Ovary (tissue), 9 donors: ENCODE measurements around the gene ATAD2B. TPM values are rescaled to one million over a fixed set of nuclear protein-coding genes. Genes with fewer than 3 reads are reported as not detected.

ENCODE experiments used
- DNase-seq, 5 donors: peaks; one replicate each; pipeline ENCODE4 v3.0.0-alpha.2; 2019 to 2020
- H3K27ac ChIP-seq, 2 donors: fragments of 200-600 bp; one replicate each; pipeline versions ENCODE4 v1.5.1 to v1.8.0; 2019 to 2022
- H3K27me3 ChIP-seq: fragments of 200-600 bp; one replicate; pipeline ENCODE4 v1.8.0; 2022
- H3K36me3 ChIP-seq: fragments of 200-600 bp; sonication (generic); one replicate; pipeline ENCODE4 v1.5.1; 2019
- H3K4me1 ChIP-seq: one replicate; pipeline ENCODE4 v1.8.1; 2013; ENCODE audit warnings: mild to moderate bottlenecking, moderate library complexity; ENCODE audit not compliant: insufficient read depth
- H3K4me3 ChIP-seq: fragments of 200-600 bp; sonication (generic); one replicate; pipeline ENCODE4 v1.5.1; 2017
- H3K9me3 ChIP-seq, 2 donors: fragments of 200-600 bp in 1 of 2; sonication (generic) in 1 of 2; one replicate each; pipeline versions ENCODE4 v1.5.1 to v1.8.1; 2013 to 2019; ENCODE audit warnings: mild to moderate bottlenecking in 1 of 2, moderate library complexity in 1 of 2
- CTCF ChIP-seq, 3 donors: fragments of 450-650 bp in 2 of 3; fragments of 200-600 bp in 1 of 3; IDR thresholded peaks; one replicate each; pipeline versions ENCODE4 v1.5.1 to v1.8.0; 2016 to 2022; ENCODE audit warnings: antibody characterized with exemption in 3 of 3, mild to moderate bottlenecking in 1 of 3
- EP300 ChIP-seq: sonication (generic); formaldehyde crosslinking; IDR thresholded peaks from one replicate; pipeline ENCODE4 v1.6.1; 2017; ENCODE audit warnings: antibody characterized with exemption
- POLR2A ChIP-seq: fragments of 450-650 bp; IDR thresholded peaks from one replicate; pipeline ENCODE4 v1.6.1; 2017; ENCODE audit warnings: antibody characterized with exemption, mild to moderate bottlenecking, moderate library complexity
- WGBS, 3 donors: extraction: QIAGEN DNeasy Blood & Tissue Kit in 1 of 3; methylation state at CpG; one replicate each; pipeline versions ENCODE4 v1.1.5 to v1.1.7; 2013 to 2017; 5-methylcytosine and 5-hydroxymethylcytosine counted together
- intact Hi-C, 4 donors: fragments of 100-400 bp; cut with DNase I; formaldehyde crosslinking; loops; one replicate each; pipeline versions ENCODE4 v1.11.0 to v1.15.1; 2022 to 2023
- polyA plus RNA-seq, 2 donors: library from polyadenylated mRNA; stranded (reverse); fragments of 200-250 nt in 1 of 2; fragments of 350-450 nt in 1 of 2; fragmentation: Illumina TruSeq in 1 of 2; extraction: RNeasy Lipid Tissue Mini Kit (QIAGEN cat#74804) in 1 of 2; gene quantifications; one replicate each; pipeline ENCODE4 v1.2.3, GENCODE V29; 2013 to 2014
- total RNA-seq, 7 donors: library from RNA; depleted of rRNA in 2 of 7; stranded (reverse); fragments of >200 nt in 2 of 7; fragmentation: NEBNext Ultra II Directional in 3 of 7; extraction: Animal tissue kit (Norgen Biotek cat#: 25700) in 3 of 7; gene quantifications; one replicate each; pipeline versions ENCODE4 v1.1.0 to v1.2.4, GENCODE V29; 2016 to 2023
- donor health status: DM: no; HTN: no; CAD: no; lungs with moderate emphysema.
- donor health status: DM: no; HTN: no; CAD: no.
- donor health status: Bipolar disorder and iron deficiency.
- donor health status: DM: yes; HTN: yes; CAD: no.
- donor health status: DM: no; HTN: no; CAD: no.
- donor health status: DM: yes; HTN: yes; CAD: no.

ATAD2B gene
- total and polyA plus RNA-seq, 9 donors, result 4.5 to 29.6 (median 19.8) TPM

- intact Hi-C loops, result no loop called here
- no peaks in the 10 kb centered on the region for H3K27me3 ChIP-seq
- no peaks in the 10 kb centered on the region for H3K9me3 ChIP-seq
- no peak overlapping the region for H3K27ac ChIP-seq
- TF ChIP-seq POLR2A (no peak), EP300 (no peak), CTCF (IDR thresholded peaks at IDR 0.05) (no peak)
- no peak for DNase-seq
- WGBS, 3 donors, result 96 to 97% (median 97%) methylated on average over 7 of the region's 7 CpGs
- H3K4me3 ChIP-seq, result no peak overlapping the region
- no peaks in the 10 kb centered on the region for H3K4me1 ChIP-seq
- H3K36me3 ChIP-seq, result no peaks in the 10 kb centered on the region
Measured at GRCh38 chr2:23871206-23871605, 55.7 kb downstream of the ATAD2B start.

- no peaks in the 10 kb centered on the region for H3K36me3 ChIP-seq
Measured at GRCh38 chr2:23867449-23867848, 59.5 kb downstream of the ATAD2B start.

GRCh38 chr2:23862716-23863426 is 64.1 kb downstream of the ATAD2B start:
- TF ChIP-seq POLR2A (no peak), EP300 (no peak), CTCF (IDR thresholded peaks at IDR 0.05) (no peak)
- no peak overlapping the region for H3K4me3 ChIP-seq
- no peaks in the 10 kb centered on the region for H3K36me3 ChIP-seq
- DNase-seq, result no peak
- H3K27me3 ChIP-seq, result no peaks in the 10 kb centered on the region
- H3K9me3 ChIP-seq, result no peaks in the 10 kb centered on the region
- H3K27ac ChIP-seq, result no peak overlapping the region
- WGBS, 3 donors, result 93 to 95% (median 94%) methylated on average over 8 of the region's 8 CpGs
- intact Hi-C loops, result no loop called here
- no peaks in the 10 kb centered on the region for H3K4me1 ChIP-seq

More at GRCh38 chr2:23867449-23867848, 59.5 kb downstream of the ATAD2B start:
- H3K27me3 ChIP-seq, result no peaks in the 10 kb centered on the region
- H3K4me3 ChIP-seq, result no peak overlapping the region
- TF ChIP-seq EP300 (no peak), CTCF (IDR thresholded peaks at IDR 0.05) (no peak), POLR2A (no peak)
- no peak for DNase-seq
- intact Hi-C loops, result no loop called here
- no peaks in the 10 kb centered on the region for H3K4me1 ChIP-seq
- 94 to 97% (median 96%) methylated on average over 2 of the region's 2 CpGs for WGBS, 3 donors
- no peak overlapping the region for H3K27ac ChIP-seq
- H3K9me3 ChIP-seq, result no peaks in the 10 kb centered on the region

GRCh38 chr2:23861952-23862351 is 65.0 kb downstream of the ATAD2B start:
- Histone ChIP-seq H3K4me3 (no peak overlapping the region), H3K4me1 (no peaks in the 10 kb centered on the region), H3K27ac (no peak overlapping the region), H3K36me3 (no peaks in the 10 kb centered on the region), H3K27me3 (no peaks in the 10 kb centered on the region), H3K9me3 (no peaks in the 10 kb centered on the region)
- no peak for DNase-seq
- intact Hi-C loops, result no loop called here
- TF ChIP-seq EP300, result no peak
- no peak for TF ChIP-seq CTCF (IDR thresholded peaks at IDR 0.05)
- TF ChIP-seq POLR2A, result no peak
- WGBS, 3 donors, result 95 to 96% (median 96%) methylated on average over 4 of the region's 4 CpGs
